IPS-NIHi7 (cell line): Measurements from ENCODE around the gene GALNT15.
A peak's percentile ranks its signal among the peaks of the same experiment; 100 is the strongest.

Source experiments
- DNase-seq: peaks from one replicate; pipeline ENCODE4 v3.0.0; 2012; ENCODE audit warnings: mixed read lengths; ENCODE audit errors: extremely low spot score

Gene GALNT15

GRCh38 chr3:16174389-16174788 is at the start of gene GALNT15:
Gene GALNT15, plus strand, starts transcription at chr3:16174680. Its CDS starts 472 bp downstream, at chr3:16175152.
- peak; percentile 26 for DNase-seq

GRCh38 chr3:16126634-16127033 is 47.8 kb upstream of the GALNT15 start:
- no peak for DNase-seq

- DNase-seq: no peak
Measured at GRCh38 chr3:16127249-16127648, 47.2 kb upstream of the GALNT15 start.

- no peak for DNase-seq
Measured at GRCh38 chr3:16130066-16130465, 44.4 kb upstream of the GALNT15 start.

- DNase-seq: peak; percentile 73
Measured at GRCh38 chr3:16132190-16132589, 42.3 kb upstream of the GALNT15 start.

GRCh38 chr3:16132928-16133327 is 41.6 kb upstream of the GALNT15 start:
- no peak for DNase-seq

GRCh38 chr3:16134173-16134928 is 40.1 kb upstream of the GALNT15 start:
- no peak for DNase-seq

GRCh38 chr3:16136055-16136454 is 38.4 kb upstream of the GALNT15 start:
- no peak for DNase-seq

- no peak for DNase-seq
Measured at GRCh38 chr3:16137044-16137443, 37.4 kb upstream of the GALNT15 start.

- DNase-seq: no peak
Measured at GRCh38 chr3:16137977-16138376, 36.5 kb upstream of the GALNT15 start.

- no peak for DNase-seq
Measured at GRCh38 chr3:16140116-16140893, 34.2 kb upstream of the GALNT15 start.

GRCh38 chr3:16140894-16141285 is 33.6 kb upstream of the GALNT15 start:
- DNase-seq: no peak

GRCh38 chr3:16142350-16143025 is 32.0 kb upstream of the GALNT15 start:
- DNase-seq: no peak

GRCh38 chr3:16143861-16144447 is 30.5 kb upstream of the GALNT15 start:
- DNase-seq: no peak

GRCh38 chr3:16145176-16145575 is 29.3 kb upstream of the GALNT15 start:
- DNase-seq: no peak

- no peak for DNase-seq
Measured at GRCh38 chr3:16146015-16146730, 28.3 kb upstream of the GALNT15 start.

GRCh38 chr3:16147220-16147994 is 27.1 kb upstream of the GALNT15 start:
- no peak for DNase-seq

- DNase-seq: no peak
Measured at GRCh38 chr3:16148213-16148612, 26.3 kb upstream of the GALNT15 start.

- no peak for DNase-seq
Measured at GRCh38 chr3:16148783-16149182, 25.7 kb upstream of the GALNT15 start.

GRCh38 chr3:16150285-16150684 is 24.2 kb upstream of the GALNT15 start:
- no peak for DNase-seq

- DNase-seq: no peak
Measured at GRCh38 chr3:16151109-16151508, 23.4 kb upstream of the GALNT15 start.
